ENCODE results near the gene ZNF584. TPM values are rescaled to one million over a fixed set of nuclear protein-coding genes. Genes with fewer than 3 reads are reported as not detected.

ZNF584 gene
- total and polyA plus RNA-seq, 7 donors: 3.0 to 21.4 (median 8.2) TPM

DNA sequence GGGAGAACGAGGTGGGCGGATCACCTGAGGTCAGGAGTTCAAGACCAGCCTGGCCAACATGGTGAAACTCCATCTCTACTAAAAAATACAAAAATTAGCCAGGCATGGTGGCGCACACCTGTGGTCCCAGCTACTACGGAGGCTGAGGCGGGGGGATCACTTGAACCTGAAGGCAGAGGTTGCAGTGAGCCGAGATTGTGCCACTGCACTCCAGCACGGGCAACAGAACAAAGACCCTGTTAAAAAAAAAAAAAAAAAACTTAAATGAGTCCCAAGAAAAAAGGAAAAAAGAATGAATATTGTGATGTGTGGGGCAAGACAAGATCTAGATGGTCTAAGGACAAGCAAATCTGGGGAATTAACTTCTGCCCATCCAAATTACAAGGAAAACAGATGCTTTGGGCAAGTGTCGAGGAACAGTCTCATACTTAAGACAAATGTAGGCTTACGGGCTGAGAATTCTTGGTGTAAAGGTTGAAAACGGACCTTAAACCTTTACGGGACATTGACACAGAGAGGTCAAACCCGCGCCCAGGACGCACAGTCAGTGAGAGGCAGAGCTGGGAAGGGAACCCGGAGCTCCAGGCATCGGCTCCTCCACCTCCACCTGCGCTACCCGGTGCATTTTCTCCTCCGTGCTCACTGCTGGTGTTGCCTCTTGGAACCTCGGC, 57.8 kb downstream of the ZNF584 start:
- Histone ChIP-seq H3K27me3 (no peaks in the 10 kb centered on the region), H3K4me3 (peak overlapping the region; percentile 15 to 99 (median 91)), H3K36me3 (peaks cover 6 to 20% (median 9%) of the 10 kb centered on the region in 4 donors), H3K9me3 (no peaks in the 10 kb centered on the region), H3K4me1 (peaks cover 0 to 23% (median 14%) of the 10 kb centered on the region in 4 donors), H3K27ac (peak overlapping the region in 2 of 4 donors; percentile 14 to 88)
- WGBS, 2 donors: 29 to 35% methylated on average over 20 of the region's 20 CpGs
- intact Hi-C loops (cut with DNase I): loop anchor here (2.0 kb wide), 1 partner anchor 15 kb away; the partner anchor contains the start of gene ZNF324B
- no peak for DNase-seq
- TF ChIP-seq POLR2AphosphoS5 (IDR thresholded peaks at IDR 0.05): no peak
- TF ChIP-seq, protein P1, sequence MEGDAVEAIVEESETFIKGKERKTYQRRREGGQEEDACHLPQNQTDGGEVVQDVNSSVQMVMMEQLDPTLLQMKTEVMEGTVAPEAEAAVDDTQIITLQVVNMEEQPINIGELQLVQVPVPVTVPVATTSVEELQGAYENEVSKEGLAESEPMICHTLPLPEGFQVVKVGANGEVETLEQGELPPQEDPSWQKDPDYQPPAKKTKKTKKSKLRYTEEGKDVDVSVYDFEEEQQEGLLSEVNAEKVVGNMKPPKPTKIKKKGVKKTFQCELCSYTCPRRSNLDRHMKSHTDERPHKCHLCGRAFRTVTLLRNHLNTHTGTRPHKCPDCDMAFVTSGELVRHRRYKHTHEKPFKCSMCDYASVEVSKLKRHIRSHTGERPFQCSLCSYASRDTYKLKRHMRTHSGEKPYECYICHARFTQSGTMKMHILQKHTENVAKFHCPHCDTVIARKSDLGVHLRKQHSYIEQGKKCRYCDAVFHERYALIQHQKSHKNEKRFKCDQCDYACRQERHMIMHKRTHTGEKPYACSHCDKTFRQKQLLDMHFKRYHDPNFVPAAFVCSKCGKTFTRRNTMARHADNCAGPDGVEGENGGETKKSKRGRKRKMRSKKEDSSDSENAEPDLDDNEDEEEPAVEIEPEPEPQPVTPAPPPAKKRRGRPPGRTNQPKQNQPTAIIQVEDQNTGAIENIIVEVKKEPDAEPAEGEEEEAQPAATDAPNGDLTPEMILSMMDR (IDR thresholded peaks at IDR 0.05): no peak
- TF ChIP-seq POLR2A (IDR thresholded peaks at IDR 0.05): no peak
- no peak for TF ChIP-seq EP300 (IDR thresholded peaks at IDR 0.05)

DNA sequence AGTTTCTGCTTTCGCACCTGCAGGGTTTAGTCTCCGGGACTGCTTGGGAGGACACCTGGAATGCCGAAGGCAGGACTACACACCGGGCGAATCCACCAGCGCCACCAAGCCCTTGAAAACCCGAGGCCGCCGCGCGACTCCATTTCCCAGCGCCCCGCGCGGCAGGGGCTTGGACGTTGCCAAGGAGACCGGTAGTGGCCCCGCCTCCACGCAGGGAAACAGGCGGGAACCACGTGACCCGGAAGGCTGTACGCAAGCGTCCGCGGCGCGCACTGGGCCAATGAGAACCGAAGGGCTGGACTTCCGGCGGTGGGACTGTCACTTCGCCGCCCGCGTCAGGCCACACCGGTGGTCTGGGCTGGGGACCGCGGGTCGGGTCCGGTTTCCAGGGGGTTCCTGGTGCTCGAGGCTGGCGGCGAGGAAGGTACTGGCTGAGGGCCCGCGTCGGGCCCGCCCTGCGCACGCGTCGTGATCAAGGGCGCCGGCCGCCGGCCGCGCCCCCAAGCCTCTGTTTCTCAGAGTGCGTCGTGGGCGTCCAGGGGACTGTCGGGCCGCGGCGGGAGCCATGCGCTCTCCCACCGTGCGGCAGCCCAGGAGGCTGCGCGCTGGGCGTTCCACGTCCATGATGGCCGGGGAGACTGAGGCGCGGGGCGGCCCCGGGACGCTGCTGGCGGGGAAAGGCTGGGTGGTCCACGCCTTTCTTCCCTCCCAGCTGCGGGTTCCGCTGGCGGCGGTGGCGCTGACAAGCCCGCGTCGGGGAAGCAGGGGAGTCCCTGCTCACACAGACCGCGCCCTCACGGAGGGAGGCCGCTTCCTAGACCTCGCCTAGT, 58.5 kb downstream of the ZNF584 start, which contains the start of gene ZNF324:
TSS of gene ZNF324 (plus strand) at position 321 of the 830 bp plus-strand sequence. CDS start 2,106 bp downstream, outside the sequence.
- peaks cover 0 to 23% (median 14%) of the 10 kb centered on the region in 4 donors for H3K4me1 ChIP-seq
- H3K9me3 ChIP-seq: no peaks in the 10 kb centered on the region
- TF ChIP-seq POLR2AphosphoS5 (IDR thresholded peaks at IDR 0.05): peak; percentile 66 to 85 (median 82)
- TF ChIP-seq EP300 (IDR thresholded peaks at IDR 0.05): no peak
- TF ChIP-seq, protein P1 (IDR thresholded peaks at IDR 0.05): no peak
- peak; percentile 25 to 36 for TF ChIP-seq POLR2A (IDR thresholded peaks at IDR 0.05)
- H3K36me3 ChIP-seq: peaks cover 10 to 25% (median 12%) of the 10 kb centered on the region in 4 donors
- WGBS, 2 donors: 0% methylated on average over 92 of the region's 92 CpGs
- intact Hi-C loops (cut with DNase I): loop anchor here (2.0 kb wide), 1 partner anchor 16 kb away; the partner anchor contains the start of gene ZNF324B
- peak within 1 kb of the TSS; percentile 83 to 99 (median 98) for H3K4me3 ChIP-seq
- peak within 1 kb of the TSS; percentile 72 to 88 (median 86) for H3K27ac ChIP-seq
- H3K27me3 ChIP-seq: no peaks in the 10 kb centered on the region
- DNase-seq: peak; percentile 99

Small RNA genes lying within 50 kb of the gene (small RNA-seq; reads per million reads assigned to genes)
- gene MIR4754 (0 reads per million in 3 donors), gene RNA5SP473 (0.07 to 0.12 (median 0.11) reads per million in 3 donors)

Other genes with a start within 250 kb of the ZNF584 start
- gene ZNF274, start 225.6 kb upstream of the ZNF584 start, total RNA-seq: 10 to 100 TPM; 18.3 to 26.7 (median 22.6) TPM
- gene ZNF274, start 225.6 kb upstream of the ZNF584 start, polyA plus RNA-seq: 10 to 100 TPM in 1 of 3 donors, 1 to 10 TPM in 2; 7.8 to 19.6 (median 9.2) TPM
- 10 to 100 TPM; 25.8 to 45.1 (median 34.8) TPM for gene ZNF544, start 179.7 kb upstream of the ZNF584 start, total RNA-seq
- 10 to 100 TPM; 16.4 to 28.6 (median 20.4) TPM for gene ZNF544, start 179.7 kb upstream of the ZNF584 start, polyA plus RNA-seq
- gene ZNF8, start 129.7 kb upstream of the ZNF584 start, total RNA-seq: 1 to 10 TPM; 4.9 to 8.6 (median 6.5) TPM
- gene ZNF8, start 129.7 kb upstream of the ZNF584 start, polyA plus RNA-seq: 1 to 10 TPM in 1 of 3 donors, under 1 TPM in 2; 0.60 to 2.0 (median 0.92) TPM
- gene ERVK3-1, start 103.3 kb upstream of the ZNF584 start, total RNA-seq: 10 to 100 TPM; 41.7 to 49.4 (median 44.0) TPM
- 10 to 100 TPM; 23.6 to 35.0 (median 27.6) TPM for gene ERVK3-1, start 103.3 kb upstream of the ZNF584 start, polyA plus RNA-seq
- 1 to 10 TPM; 1.4 to 3.6 (median 2.2) TPM for gene ZSCAN22, start 81.7 kb upstream of the ZNF584 start, total RNA-seq
- gene ZSCAN22, start 81.7 kb upstream of the ZNF584 start, polyA plus RNA-seq: 1 to 10 TPM in 1 of 3 donors, under 1 TPM in 2; 0.60 to 1.3 (median 0.69) TPM
- 10 to 100 TPM in 2 of 4 donors, 1 to 10 TPM in 2; 1.9 to 17.4 (median 12.1) TPM for gene A1BG, start 55.2 kb upstream of the ZNF584 start, total RNA-seq
- gene A1BG, start 55.2 kb upstream of the ZNF584 start, polyA plus RNA-seq: 10 to 100 TPM in 2 of 3 donors, 1 to 10 TPM in 1; 7.2 to 23.4 (median 16.0) TPM
- under 1 TPM; 0.28 to 0.54 (median 0.43) TPM for gene ZNF497, start 45.9 kb upstream of the ZNF584 start, total RNA-seq
- gene ZNF497, start 45.9 kb upstream of the ZNF584 start, polyA plus RNA-seq: under 1 TPM in 2 of 3 donors, not detected in 1; 0.46 to 0.79 TPM
- gene ZNF837, start 27.6 kb upstream of the ZNF584 start, total RNA-seq: 1 to 10 TPM in 3 of 4 donors, under 1 TPM in 1; 0.66 to 2.2 (median 1.5) TPM
- gene ZNF837, start 27.6 kb upstream of the ZNF584 start, polyA plus RNA-seq: 1 to 10 TPM; 1.2 to 2.5 (median 1.8) TPM
- 1,000 to 10,000 TPM; 1,322 to 2,581 (median 2,411) TPM for gene RPS5, start 21.4 kb upstream of the ZNF584 start, total RNA-seq
- 1,000 to 10,000 TPM; 1,097 to 1,974 (median 1,406) TPM for gene RPS5, start 21.4 kb upstream of the ZNF584 start, polyA plus RNA-seq
- not detected for gene RNF225, start 13.0 kb upstream of the ZNF584 start, total RNA-seq
- gene RNF225, start 13.0 kb upstream of the ZNF584 start, polyA plus RNA-seq: under 1 TPM in 1 of 3 donors, not detected in 2; 0.07 TPM
- gene ZNF132, start 31.5 kb downstream of the ZNF584 start, total RNA-seq: 10 to 100 TPM in 1 of 4 donors, 1 to 10 TPM in 3; 5.3 to 12.2 (median 6.4) TPM
- gene ZNF132, start 31.5 kb downstream of the ZNF584 start, polyA plus RNA-seq: 1 to 10 TPM in 1 of 3 donors, under 1 TPM in 1, not detected in 1; 0.60 to 1.7 TPM
- 1 to 10 TPM; 5.4 to 9.7 (median 6.1) TPM for gene ZNF324B, start 43.0 kb downstream of the ZNF584 start, total RNA-seq
- 1 to 10 TPM in 2 of 3 donors, under 1 TPM in 1; 0.60 to 5.3 (median 2.1) TPM for gene ZNF324B, start 43.0 kb downstream of the ZNF584 start, polyA plus RNA-seq
- gene ZNF324, start 58.4 kb downstream of the ZNF584 start, total RNA-seq: 10 to 100 TPM; 10.5 to 16.4 (median 14.0) TPM
- 1 to 10 TPM; 3.6 to 8.8 (median 4.6) TPM for gene ZNF324, start 58.4 kb downstream of the ZNF584 start, polyA plus RNA-seq
- gene ZNF446, start 67.7 kb downstream of the ZNF584 start, total RNA-seq: 10 to 100 TPM; 10.7 to 20.8 (median 16.5) TPM
- 10 to 100 TPM in 1 of 3 donors, 1 to 10 TPM in 2; 4.4 to 11.4 (median 5.4) TPM for gene ZNF446, start 67.7 kb downstream of the ZNF584 start, polyA plus RNA-seq
- gene SLC27A5, start 103.3 kb downstream of the ZNF584 start, total RNA-seq: 10 to 100 TPM in 1 of 4 donors, 1 to 10 TPM in 3; 4.2 to 13.5 (median 8.7) TPM
- gene SLC27A5, start 103.3 kb downstream of the ZNF584 start, polyA plus RNA-seq: 10 to 100 TPM in 1 of 3 donors, 1 to 10 TPM in 2; 2.3 to 22.9 (median 6.0) TPM
- 10 to 100 TPM in 1 of 4 donors, 1 to 10 TPM in 3; 7.6 to 13.8 (median 8.4) TPM for gene ZBTB45, start 111.2 kb downstream of the ZNF584 start, total RNA-seq
- 10 to 100 TPM in 1 of 3 donors, 1 to 10 TPM in 2; 4.9 to 10.2 (median 6.0) TPM for gene ZBTB45, start 111.2 kb downstream of the ZNF584 start, polyA plus RNA-seq
- gene TRIM28, start 135.4 kb downstream of the ZNF584 start, total RNA-seq: 100 to 1,000 TPM; 157 to 236 (median 207) TPM
- gene TRIM28, start 135.4 kb downstream of the ZNF584 start, polyA plus RNA-seq: 100 to 1,000 TPM in 2 of 3 donors, 10 to 100 TPM in 1; 84.8 to 223 (median 150) TPM
- gene CHMP2A, start 146.5 kb downstream of the ZNF584 start, total RNA-seq: 100 to 1,000 TPM; 101 to 144 (median 136) TPM
- 100 to 1,000 TPM; 196 to 372 (median 300) TPM for gene CHMP2A, start 146.5 kb downstream of the ZNF584 start, polyA plus RNA-seq
- gene UBE2M, start 150.0 kb downstream of the ZNF584 start, total RNA-seq: 10 to 100 TPM; 22.4 to 37.5 (median 30.3) TPM
- 10 to 100 TPM; 48.0 to 58.5 (median 57.8) TPM for gene UBE2M, start 150.0 kb downstream of the ZNF584 start, polyA plus RNA-seq
- 10 to 100 TPM; 13.6 to 31.5 (median 20.1) TPM for gene MZF1, start 164.7 kb downstream of the ZNF584 start, total RNA-seq
- gene MZF1, start 164.7 kb downstream of the ZNF584 start, polyA plus RNA-seq: 10 to 100 TPM in 1 of 3 donors, 1 to 10 TPM in 2; 5.8 to 28.7 (median 9.0) TPM

Measured in sigmoid colon (tissue), 7 donors.